Liver (tissue), 3 donors: ENCODE data around the gene YLPM1.

ENCODE experiments used
- ATF3 ChIP-seq: IDR thresholded peaks from 2 replicates; pipeline ENCODE4 v1.6.1; 2016; ENCODE audit warnings: antibody characterized with exemption
- CTCF ChIP-seq: fragments of 150-350 bp; IDR thresholded peaks from 2 replicates; pipeline ENCODE4 v1.5.1; 2017; ENCODE audit warnings: improper control_type of control experiment, low read depth, low read length; ENCODE audit not compliant: missing input control
- FOXA1 ChIP-seq: IDR thresholded peaks from 2 replicates; pipeline ENCODE4 v1.6.1; 2016; ENCODE audit warnings: antibody characterized with exemption
- HNF4A ChIP-seq, 2 donors: conservative IDR thresholded peaks; 2 replicates each; pipeline ENCODE4 v1.6.1; 2016; ENCODE audit warnings: antibody characterized with exemption in 2 of 2, mild to moderate bottlenecking in 2 of 2
- MAX ChIP-seq: IDR thresholded peaks from 2 replicates; pipeline ENCODE4 v1.6.1; 2016; ENCODE audit warnings: antibody characterized with exemption
- NR2F2 ChIP-seq: IDR thresholded peaks from 2 replicates; pipeline ENCODE4 v1.6.1; 2016; ENCODE audit warnings: antibody characterized with exemption
- RAD21 ChIP-seq, 2 donors: IDR thresholded peaks; 2 replicates each; pipeline ENCODE4 v1.6.1; 2016; ENCODE audit warnings: antibody characterized with exemption in 2 of 2, mild to moderate bottlenecking in 2 of 2
- REST ChIP-seq: IDR thresholded peaks from 2 replicates; pipeline ENCODE4 v1.6.1; 2016; ENCODE audit warnings: antibody characterized with exemption, mild to moderate bottlenecking
- YY1 ChIP-seq: IDR thresholded peaks from 2 replicates; pipeline ENCODE4 v1.6.1; 2016; ENCODE audit warnings: antibody characterized with exemption, mild to moderate bottlenecking
- donor health status: healthy.
- donor health status: healthy.

- no peak for TF ChIP-seq CTCF
- TF ChIP-seq YY1: no peak
- no peak for TF ChIP-seq ATF3
- TF ChIP-seq FOXA1: no peak
- TF ChIP-seq RAD21 (IDR thresholded peaks at IDR 0.05): no peak
- no peak for TF ChIP-seq HNF4A (conservative IDR thresholded peaks at IDR 0.05)
- TF ChIP-seq MAX: no peak
- TF ChIP-seq NR2F2: no peak
- TF ChIP-seq REST: no peak
These were observed 91.9 kb downstream of the YLPM1 start for GRCh38 chr14:74855021-74855420.
